Measurements from ENCODE around the gene PGLYRP2.
"Not testable (repeated sequence)": the region's sequence is repeated elsewhere in the genome, so short reads cannot be mapped to it uniquely, and the experiment has no call there.

The PGLYRP2 gene

GRCh38 chr19:15524781-15525180, 45.5 kb upstream of the PGLYRP2 start:
- H3K4me3 ChIP-seq (ENCODE audit: low read depth, low read length) = no peak overlapping the region
- no peaks in the 10 kb centered on the region for H3K9me3 ChIP-seq (ENCODE audit: control insufficient read depth, low read length)
- TF ChIP-seq CTCF (IDR thresholded peaks at IDR 0.05) = no peak
- no peak overlapping the region for H3K4me2 ChIP-seq (ENCODE audit: low read length)
- H3K27me3 ChIP-seq (ENCODE audit: control insufficient read depth, insufficient read depth, low read length) = no peaks in the 10 kb centered on the region
- H3K27ac ChIP-seq = no peak overlapping the region
- H3K36me3 ChIP-seq (ENCODE audit: control insufficient read depth, insufficient read depth, low read length) = no peaks in the 10 kb centered on the region
- no peak overlapping the region for H2AFZ ChIP-seq
- H3K4me1 ChIP-seq = no peaks in the 10 kb centered on the region
- no peaks in the 10 kb centered on the region for H3K79me2 ChIP-seq
- no peak overlapping the region for H3K9ac ChIP-seq

- TF ChIP-seq CTCF (IDR thresholded peaks at IDR 0.05) = no peak
- H3K36me3 ChIP-seq (ENCODE audit: control insufficient read depth, insufficient read depth, low read length) = no peaks in the 10 kb centered on the region
- H2AFZ ChIP-seq = no peak overlapping the region
- H3K27me3 ChIP-seq (ENCODE audit: control insufficient read depth, insufficient read depth, low read length) = no peaks in the 10 kb centered on the region
- H3K4me3 ChIP-seq (ENCODE audit: low read depth, low read length) = no peak overlapping the region
- no peak overlapping the region for H3K27ac ChIP-seq
- no peak overlapping the region for H3K4me2 ChIP-seq (ENCODE audit: low read length)
- H3K79me2 ChIP-seq = no peaks in the 10 kb centered on the region
- no peak overlapping the region for H3K9ac ChIP-seq
- H3K9me3 ChIP-seq (ENCODE audit: control insufficient read depth, low read length) = no peaks in the 10 kb centered on the region
- H3K4me1 ChIP-seq = no peaks in the 10 kb centered on the region
Observed at GRCh38 chr19:15519433-15519976, 40.2 kb upstream of the PGLYRP2 start.

GRCh38 chr19:15517778-15518177, 38.5 kb upstream of the PGLYRP2 start:
- no peak for TF ChIP-seq CTCF (IDR thresholded peaks at IDR 0.05)

GRCh38 chr19:15516363-15516762, 37.1 kb upstream of the PGLYRP2 start:
- Histone ChIP-seq H3K27ac (no peak overlapping the region), H3K27me3 (ENCODE audit: control insufficient read depth, insufficient read depth, low read length) (no peaks in the 10 kb centered on the region), H3K79me2 (no peaks in the 10 kb centered on the region), H3K9me3 (ENCODE audit: control insufficient read depth, low read length) (no peaks in the 10 kb centered on the region), H3K4me3 (ENCODE audit: low read depth, low read length) (no peak overlapping the region), H3K9ac (no peak overlapping the region), H3K4me2 (ENCODE audit: low read length) (no peak overlapping the region), H2AFZ (no peak overlapping the region), H3K36me3 (ENCODE audit: control insufficient read depth, insufficient read depth, low read length) (no peaks in the 10 kb centered on the region), H3K4me1 (no peaks in the 10 kb centered on the region)
- no peak for TF ChIP-seq CTCF (IDR thresholded peaks at IDR 0.05)

More at GRCh38 chr19:15517778-15518177, 38.5 kb upstream of the PGLYRP2 start:
- H3K79me2 ChIP-seq = no peaks in the 10 kb centered on the region
- H2AFZ ChIP-seq = no peak overlapping the region
- no peaks in the 10 kb centered on the region for H3K27me3 ChIP-seq (ENCODE audit: control insufficient read depth, insufficient read depth, low read length)
- no peaks in the 10 kb centered on the region for H3K4me1 ChIP-seq
- no peak overlapping the region for H3K4me2 ChIP-seq (ENCODE audit: low read length)
- H3K27ac ChIP-seq = no peak overlapping the region
- H3K9ac ChIP-seq = no peak overlapping the region
- H3K36me3 ChIP-seq (ENCODE audit: control insufficient read depth, insufficient read depth, low read length) = no peaks in the 10 kb centered on the region
- H3K4me3 ChIP-seq (ENCODE audit: low read depth, low read length) = no peak overlapping the region
- H3K9me3 ChIP-seq (ENCODE audit: control insufficient read depth, low read length) = no peaks in the 10 kb centered on the region

GRCh38 chr19:15515227-15515625, 35.9 kb upstream of the PGLYRP2 start:
- H3K27ac ChIP-seq; H2AFZ ChIP-seq; H3K9me3 ChIP-seq (ENCODE audit: control insufficient read depth, low read length); H3K79me2 ChIP-seq; H3K36me3 ChIP-seq (ENCODE audit: control insufficient read depth, insufficient read depth, low read length); H3K4me1 ChIP-seq; H3K27me3 ChIP-seq (ENCODE audit: control insufficient read depth, insufficient read depth, low read length); H3K9ac ChIP-seq; H3K4me3 ChIP-seq (ENCODE audit: low read depth, low read length); H3K4me2 ChIP-seq (ENCODE audit: low read length): not testable (repeated sequence)
